ENCODE measurements around the gene GIPC3. TPM values are rescaled to one million over a fixed set of nuclear protein-coding genes. Genes with fewer than 3 reads are reported as not detected.

GIPC3 gene
- polyA plus RNA-seq, 2 of the 4 experiments (the other 2 are of a cell fraction): 0.05 to 0.12 TPM

GRCh38 chr19:3604227-3604986 is 19.1 kb downstream of the GIPC3 start:
- H3K4me1 ChIP-seq: peaks cover 19% of the 10 kb centered on the region
- 94% methylated on average over 10 of the region's 27 CpGs for WGBS (ENCODE audit: missing lambda C conversion rate)
- no peak for TF ChIP-seq HOXA7 (CRISPR knock-in tag; IDR thresholded peaks at IDR 0.05)
- no peak overlapping the region for H3K27ac ChIP-seq
- ChIA-PET CTCF (interaction anchor here (1.3 to 1.7 kb wide), 2 partner anchors 13 to 19 kb away, joined by 3 to 4 read pairs; partner anchors contain the start of gene GIPC3), POLR2A (no interaction called here)
- no peak overlapping the region for H3K4me3 ChIP-seq
- H3K9me3 ChIP-seq: no peaks in the 10 kb centered on the region
- no peak for ATAC-seq
- H3K4me2 ChIP-seq: no peak overlapping the region
- no peak for DNase-seq (ENCODE audit: low read depth in 1 of 2, low spot score in 1 of 2)
- FAIRE-seq: no peak

- TF ChIP-seq ELK1 (IDR thresholded peaks at IDR 0.05; ENCODE audit: low read depth, low read length): no peak
- Histone ChIP-seq H3K4me2 (no peak overlapping the region), H3K27ac (no peak overlapping the region), H3K4me1 (peaks cover 19% of the 10 kb centered on the region), H3K9me3 (no peaks in the 10 kb centered on the region), H3K4me3 (no peak overlapping the region)
- CTCF ChIA-PET: interaction anchor here (1.3 to 1.7 kb wide), 2 partner anchors 14 to 19 kb away, joined by 3 to 4 read pairs; partner anchors contain the start of gene GIPC3
- 88% methylated on average over 2 of the region's 11 CpGs for WGBS (ENCODE audit: missing lambda C conversion rate)
- no peak for ATAC-seq
- POLR2A ChIA-PET: no interaction called here
- FAIRE-seq: no peak
- no peak for DNase-seq (ENCODE audit: low read depth in 1 of 2, low spot score in 1 of 2)
These were observed 19.7 kb downstream of the GIPC3 start for GRCh38 chr19:3604987-3605343.

GRCh38 chr19:3605361-3605760 is 20.1 kb downstream of the GIPC3 start:
- FAIRE-seq (no peak), ATAC-seq (no peak), DNase-seq (ENCODE audit: low read depth in 1 of 2, low spot score in 1 of 2) (no peak)
- POLR2A ChIA-PET: no interaction called here
- 85% methylated on average over 3 of the region's 3 CpGs for WGBS (ENCODE audit: missing lambda C conversion rate)
- Histone ChIP-seq H3K9me3 (no peaks in the 10 kb centered on the region), H3K4me2 (no peak overlapping the region), H3K4me1 (peaks cover 19% of the 10 kb centered on the region), H3K4me3 (no peak overlapping the region), H3K27ac (no peak overlapping the region)
- no peak for TF ChIP-seq RARB (CRISPR knock-in tag; IDR thresholded peaks at IDR 0.05)
- TF ChIP-seq POLR2AphosphoS2 (conservative IDR thresholded peaks at IDR 0.05; ENCODE audit: low read length): no peak
- no peak for TF ChIP-seq HES2 (IDR thresholded peaks at IDR 0.05)
- TF ChIP-seq ATOH8 (CRISPR knock-in tag; IDR thresholded peaks at IDR 0.05; ENCODE audit: low read depth): no peak
- TF ChIP-seq SREBF2 (IDR thresholded peaks at IDR 0.05): no peak
- TF ChIP-seq HOXA7 (CRISPR knock-in tag; IDR thresholded peaks at IDR 0.05): no peak
- TF ChIP-seq NFE2L2 (conservative IDR thresholded peaks at IDR 0.05; ENCODE audit: low read length): no peak
- no peak for TF ChIP-seq RCOR1 (IDR thresholded peaks at IDR 0.05; ENCODE audit: low read depth, low read length)
- TF ChIP-seq NR3C1 (IDR thresholded peaks at IDR 0.05): no peak
- no peak for TF ChIP-seq ZFP36 (IDR thresholded peaks at IDR 0.05; ENCODE audit: borderline replicate concordance, partially characterized antibody)
- TF ChIP-seq ZNF302 (CRISPR knock-in tag; IDR thresholded peaks at IDR 0.05): no peak
- no peak for TF ChIP-seq CTCF (IDR thresholded peaks at IDR 0.05)
- CTCF ChIA-PET: interaction anchor here (1.3 kb wide), 1 partner anchor 20 kb away, joined by 3 read pairs; the partner anchor contains the start of gene GIPC3

GRCh38 chr19:3605770-3606169 is 20.5 kb downstream of the GIPC3 start:
- ChIA-PET POLR2A (no interaction called here), CTCF (no interaction called here)
- ATAC-seq (no peak), FAIRE-seq (no peak), DNase-seq (ENCODE audit: low read depth in 1 of 2, low spot score in 1 of 2) (no peak)
- H3K27ac ChIP-seq: peak overlapping the region in 1 of 2 experiments; percentile 91; a peak in 3 of 6 replicates
- no peaks in the 10 kb centered on the region for H3K9me3 ChIP-seq
- 60% methylated on average over 5 of the region's 5 CpGs for WGBS (ENCODE audit: missing lambda C conversion rate)
- peaks cover 19% of the 10 kb centered on the region for H3K4me1 ChIP-seq
- peak overlapping the region; percentile 40; the same call in 2 of the 3 replicates for H3K4me3 ChIP-seq
- TF ChIP-seq RNF2 (IDR thresholded peaks at IDR 0.05; ENCODE audit: borderline replicate concordance, low read depth) (no peak), NFE2L2 (conservative IDR thresholded peaks at IDR 0.05; ENCODE audit: low read length) (no peak), KDM5A (IDR thresholded peaks at IDR 0.05) (no peak), CBX8 (IDR thresholded peaks at IDR 0.05) (no peak), EP300 (IDR thresholded peaks at IDR 0.05) (no peak)
- peak overlapping the region; percentile 84 for H3K4me2 ChIP-seq
